Fibroblast of skin of abdomen (primary cell): ENCODE measurements around the gene MBD6.
A peak's percentile ranks its signal among the peaks of the same experiment; 100 is the strongest.

Experiments
- DNase-seq: peaks from one replicate; pipeline ENCODE4 v3.0.0-alpha.2; 2013

Gene MBD6

GRCh38 chr12:57529831-57530230 lies 7.2 kb downstream of the MBD6 start:
- DNase-seq, result no peak

GRCh38 chr12:57530396-57531142 lies 7.9 kb downstream of the MBD6 start:
- DNase-seq, result no peak

- no peak for DNase-seq
Observed at GRCh38 chr12:57531836-57532235, 9.2 kb downstream of the MBD6 start.

GRCh38 chr12:57533108-57533507 lies 10.5 kb downstream of the MBD6 start:
- DNase-seq, result no peak

- no peak for DNase-seq
Observed at GRCh38 chr12:57534250-57534649, 11.6 kb downstream of the MBD6 start.

GRCh38 chr12:57534991-57535543 lies 12.4 kb downstream of the MBD6 start:
- no peak for DNase-seq

GRCh38 chr12:57535764-57536596 lies 13.4 kb downstream of the MBD6 start:
- DNase-seq, result no peak

GRCh38 chr12:57536597-57536942 lies 13.9 kb downstream of the MBD6 start:
- no peak for DNase-seq

GRCh38 chr12:57539134-57539768 lies 16.6 kb downstream of the MBD6 start:
- DNase-seq, result no peak

- DNase-seq, result peak; percentile 56
Observed at GRCh38 chr12:57541001-57541400, 18.4 kb downstream of the MBD6 start.

- no peak for DNase-seq
Observed at GRCh38 chr12:57541717-57542116, 19.1 kb downstream of the MBD6 start.

- no peak for DNase-seq
Observed at GRCh38 chr12:57543581-57543980, 21.0 kb downstream of the MBD6 start.

GRCh38 chr12:57545809-57546437 lies 23.3 kb downstream of the MBD6 start:
- DNase-seq, result no peak

GRCh38 chr12:57546438-57547287 lies 24.0 kb downstream of the MBD6 start, which contains the start of gene DCTN2:
Gene DCTN2, minus strand, starts transcription at chr12:57547192. Its CDS starts 129 bp downstream, at chr12:57547063.
- DNase-seq, result peak; percentile 97

GRCh38 chr12:57547288-57548012 lies 24.8 kb downstream of the MBD6 start:
- no peak for DNase-seq

GRCh38 chr12:57548013-57548315 lies 25.3 kb downstream of the MBD6 start:
- no peak for DNase-seq

GRCh38 chr12:57548488-57548887 lies 25.9 kb downstream of the MBD6 start:
- DNase-seq, result no peak

- no peak for DNase-seq
Observed at GRCh38 chr12:57549203-57549908, 26.7 kb downstream of the MBD6 start.

- no peak for DNase-seq
Observed at GRCh38 chr12:57549909-57550640, 27.5 kb downstream of the MBD6 start, which contains the start of gene KIF5A. Gene KIF5A, plus strand, starts transcription at chr12:57550044. Its CDS starts 228 bp downstream, at chr12:57550272.
